Measurements from ENCODE around the gene MRPL9.

MRPL9 gene

GRCh38 chr1:151803164-151803563 is 39.9 kb upstream of the MRPL9 start:
- H3K27me3 ChIP-seq (replicated peaks; ENCODE audit: insufficient read depth, low read length), result no peaks in the 10 kb centered on the region; the same call in 1 of the 2 replicates
- no peaks in the 10 kb centered on the region for H3K36me3 ChIP-seq (replicated peaks; ENCODE audit: insufficient read depth, low read length)
- no peak for TF ChIP-seq EZH2 (optimal IDR thresholded peaks at IDR 0.05; ENCODE audit: low read depth, low read length)
- TF ChIP-seq EZH2phosphoT487 (IDR thresholded peaks at IDR 0.05; ENCODE audit: low read length), result no peak
- TF ChIP-seq CTCF (IDR thresholded peaks at IDR 0.05; ENCODE audit: low read length), result no peak
- H3K4me2 ChIP-seq (ENCODE audit: low read depth, low read length), result no peak overlapping the region
- no peak overlapping the region for H3K4me3 ChIP-seq (ENCODE audit: low read length)
- H4K20me1 ChIP-seq (ENCODE audit: insufficient read depth, low read length), result no peaks in the 10 kb centered on the region
- H3K9me2 ChIP-seq (replicated peaks; ENCODE audit: insufficient read depth, low read length), result no peaks in the 10 kb centered on the region
- H3K9me3 ChIP-seq (replicated peaks; ENCODE audit: insufficient read depth, low read length), result no peaks in the 10 kb centered on the region
- no peaks in the 10 kb centered on the region for H3K79me2 ChIP-seq (ENCODE audit: low read length)
- no peak overlapping the region for H3K27ac ChIP-seq (ENCODE audit: low read length)
- no peaks in the 10 kb centered on the region for H3F3A ChIP-seq (ENCODE audit: insufficient read depth, low read length)
- DNase-seq, result no peak
- H3K9ac ChIP-seq (ENCODE audit: low read length), result no peak overlapping the region
- no peaks in the 10 kb centered on the region for H3K4me1 ChIP-seq (ENCODE audit: low read length)
- H2AFZ ChIP-seq (ENCODE audit: low read length), result no peak overlapping the region

GRCh38 chr1:151802372-151802771 is 39.1 kb upstream of the MRPL9 start:
- no peaks in the 10 kb centered on the region for H3K79me2 ChIP-seq (ENCODE audit: low read length)
- no peaks in the 10 kb centered on the region for H3K9me3 ChIP-seq (replicated peaks; ENCODE audit: insufficient read depth, low read length)
- no peak overlapping the region for H3K4me2 ChIP-seq (ENCODE audit: low read depth, low read length)
- H3K27me3 ChIP-seq (replicated peaks; ENCODE audit: insufficient read depth, low read length), result no peaks in the 10 kb centered on the region; the same call in 1 of the 2 replicates
- no peaks in the 10 kb centered on the region for H3K9me2 ChIP-seq (replicated peaks; ENCODE audit: insufficient read depth, low read length)
- H3K27ac ChIP-seq (ENCODE audit: low read length), result no peak overlapping the region
- no peak for DNase-seq
- H3K4me1 ChIP-seq (ENCODE audit: low read length), result no peaks in the 10 kb centered on the region
- H4K20me1 ChIP-seq (ENCODE audit: insufficient read depth, low read length), result no peaks in the 10 kb centered on the region
- no peak for TF ChIP-seq EZH2 (optimal IDR thresholded peaks at IDR 0.05; ENCODE audit: low read depth, low read length)
- H3K36me3 ChIP-seq (replicated peaks; ENCODE audit: insufficient read depth, low read length), result no peaks in the 10 kb centered on the region
- H3K9ac ChIP-seq (ENCODE audit: low read length), result no peak overlapping the region
- H3F3A ChIP-seq (ENCODE audit: insufficient read depth, low read length), result no peaks in the 10 kb centered on the region
- H3K4me3 ChIP-seq (ENCODE audit: low read length), result no peak overlapping the region
- no peak overlapping the region for H2AFZ ChIP-seq (ENCODE audit: low read length)

DNA sequence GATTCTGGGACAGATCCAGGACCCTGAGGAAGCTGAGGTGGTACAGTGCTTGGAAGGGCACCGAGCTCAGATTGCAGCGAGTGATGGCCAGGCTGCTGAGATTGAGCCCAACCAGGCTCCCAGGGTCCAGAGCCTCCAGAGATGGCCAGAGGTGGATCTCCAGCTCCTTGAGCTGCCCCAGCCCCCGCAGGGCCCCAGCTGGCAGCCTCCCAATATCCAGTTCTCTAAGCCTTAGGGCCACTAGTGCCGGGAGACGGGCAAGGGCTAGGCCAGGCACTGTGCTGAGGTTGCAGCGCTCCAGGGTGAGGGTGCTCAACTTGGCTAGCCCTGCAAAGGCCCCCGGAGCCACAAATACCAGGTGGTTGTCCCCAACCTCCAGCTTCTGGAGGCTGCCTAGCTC is 38.5 kb upstream of the MRPL9 start:
- no peak overlapping the region for H3K4me2 ChIP-seq (ENCODE audit: low read depth, low read length)
- no peaks in the 10 kb centered on the region; the same call in 1 of the 2 replicates for H3K27me3 ChIP-seq (replicated peaks; ENCODE audit: insufficient read depth, low read length)

DNA sequence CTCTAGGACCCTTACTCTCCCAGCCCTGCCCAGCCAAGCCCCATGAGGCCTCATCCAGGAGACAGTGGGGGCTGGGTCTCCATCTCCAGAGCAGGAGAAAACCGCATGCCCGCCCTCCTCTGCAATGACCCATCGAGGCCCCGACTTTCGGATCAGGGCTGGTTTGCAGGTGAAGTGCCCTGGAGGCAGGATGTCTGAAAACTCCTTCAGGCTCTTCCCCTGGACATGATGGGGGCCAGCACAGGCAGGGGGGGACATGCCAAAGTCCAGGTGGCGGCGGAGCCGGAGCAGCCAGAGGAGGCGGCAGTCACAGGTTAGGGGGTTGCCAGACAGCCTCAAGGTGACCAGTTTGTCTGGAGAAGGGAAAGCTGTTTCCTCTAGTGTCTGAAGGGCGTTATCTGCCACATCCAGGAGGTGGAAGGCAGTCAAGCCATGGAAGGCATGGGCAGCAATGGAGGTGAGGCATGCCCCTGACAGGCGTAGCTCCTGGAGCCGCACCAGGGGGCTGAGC is 38.1 kb upstream of the MRPL9 start:
- TF ChIP-seq EZH2 (optimal IDR thresholded peaks at IDR 0.05; ENCODE audit: low read depth, low read length) (no peak), CTCF (IDR thresholded peaks at IDR 0.05; ENCODE audit: low read length) (no peak), EZH2phosphoT487 (IDR thresholded peaks at IDR 0.05; ENCODE audit: low read length) (no peak)
- no peaks in the 10 kb centered on the region for H3K36me3 ChIP-seq (replicated peaks; ENCODE audit: insufficient read depth, low read length)
- H3F3A ChIP-seq (ENCODE audit: insufficient read depth, low read length), result no peaks in the 10 kb centered on the region
- no peaks in the 10 kb centered on the region for H3K79me2 ChIP-seq (ENCODE audit: low read length)
- H2AFZ ChIP-seq (ENCODE audit: low read length), result no peak overlapping the region
- no peak overlapping the region for H3K27ac ChIP-seq (ENCODE audit: low read length)
- H3K9me2 ChIP-seq (replicated peaks; ENCODE audit: insufficient read depth, low read length), result no peaks in the 10 kb centered on the region
- no peaks in the 10 kb centered on the region for H3K4me1 ChIP-seq (ENCODE audit: low read length)
- no peak overlapping the region for H3K4me2 ChIP-seq (ENCODE audit: low read depth, low read length)
- H3K9ac ChIP-seq (ENCODE audit: low read length), result no peak overlapping the region
- H3K9me3 ChIP-seq (replicated peaks; ENCODE audit: insufficient read depth, low read length), result no peaks in the 10 kb centered on the region
- no peaks in the 10 kb centered on the region; the same call in 1 of the 2 replicates for H3K27me3 ChIP-seq (replicated peaks; ENCODE audit: insufficient read depth, low read length)
- DNase-seq, result no peak
- H3K4me3 ChIP-seq (ENCODE audit: low read length), result no peak overlapping the region
- H4K20me1 ChIP-seq (ENCODE audit: insufficient read depth, low read length), result no peaks in the 10 kb centered on the region

More for the DNA sequence above, 38.5 kb upstream of the MRPL9 start:
- Histone ChIP-seq H4K20me1 (ENCODE audit: insufficient read depth, low read length) (no peaks in the 10 kb centered on the region), H3K36me3 (replicated peaks; ENCODE audit: insufficient read depth, low read length) (no peaks in the 10 kb centered on the region), H3K79me2 (ENCODE audit: low read length) (no peaks in the 10 kb centered on the region), H3K9me3 (replicated peaks; ENCODE audit: insufficient read depth, low read length) (no peaks in the 10 kb centered on the region), H3K9me2 (replicated peaks; ENCODE audit: insufficient read depth, low read length) (no peaks in the 10 kb centered on the region), H3K27ac (ENCODE audit: low read length) (no peak overlapping the region), H3K4me1 (ENCODE audit: low read length) (no peaks in the 10 kb centered on the region), H3F3A (ENCODE audit: insufficient read depth, low read length) (no peaks in the 10 kb centered on the region), H2AFZ (ENCODE audit: low read length) (no peak overlapping the region), H3K9ac (ENCODE audit: low read length) (no peak overlapping the region), H3K4me3 (ENCODE audit: low read length) (no peak overlapping the region)
- TF ChIP-seq EZH2phosphoT487 (IDR thresholded peaks at IDR 0.05; ENCODE audit: low read length) (no peak), EZH2 (optimal IDR thresholded peaks at IDR 0.05; ENCODE audit: low read depth, low read length) (no peak)
- no peak for DNase-seq
